Measurements from ENCODE around the gene PLXNB1.
"Not testable (repeated sequence)": the region's sequence is repeated elsewhere in the genome, so short reads cannot be mapped to it uniquely, and the experiment has no call there.

The PLXNB1 gene

DNA sequence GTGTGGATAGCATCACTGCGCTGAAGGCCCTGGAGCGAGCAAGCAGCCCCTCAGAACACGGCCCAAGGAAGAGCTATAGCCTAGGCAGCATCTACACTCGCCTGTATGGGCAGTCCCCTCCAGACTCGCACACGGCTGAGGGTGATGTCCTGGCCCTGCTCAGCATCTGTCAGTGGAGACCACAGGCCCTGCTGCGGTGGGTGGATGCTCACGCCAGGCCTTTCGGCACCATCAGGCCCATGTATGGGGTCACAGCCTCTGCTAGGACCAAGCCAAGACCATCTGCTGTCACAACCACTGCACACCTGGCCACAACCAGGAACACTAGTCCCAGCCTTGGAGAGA, 37.2 kb upstream of the PLXNB1 start:
- no peak for TF ChIP-seq ZFX (IDR thresholded peaks at IDR 0.05)
- TF ChIP-seq CTCF (conservative IDR thresholded peaks at IDR 0.05), result no peak
- H3K27ac ChIP-seq, result peak overlapping the region; percentile 99

- peak overlapping the region; percentile 99 for H3K27ac ChIP-seq
- TF ChIP-seq ZFX (IDR thresholded peaks at IDR 0.05), result no peak; the same call in 1 of the 2 replicates
- no peak for TF ChIP-seq CTCF (conservative IDR thresholded peaks at IDR 0.05)
Measured at GRCh38 chr3:48466386-48467109, 36.7 kb upstream of the PLXNB1 start.

- TF ChIP-seq CTCF (conservative IDR thresholded peaks at IDR 0.05) (peak; percentile 81), ZFX (IDR thresholded peaks at IDR 0.05) (0 out of 2 replicates have a peak, but pooled peaks have one; percentile 29)
- H3K27ac ChIP-seq, result peak overlapping the region; percentile 99
Measured at GRCh38 chr3:48465531-48466378, 35.9 kb upstream of the PLXNB1 start.

DNA sequence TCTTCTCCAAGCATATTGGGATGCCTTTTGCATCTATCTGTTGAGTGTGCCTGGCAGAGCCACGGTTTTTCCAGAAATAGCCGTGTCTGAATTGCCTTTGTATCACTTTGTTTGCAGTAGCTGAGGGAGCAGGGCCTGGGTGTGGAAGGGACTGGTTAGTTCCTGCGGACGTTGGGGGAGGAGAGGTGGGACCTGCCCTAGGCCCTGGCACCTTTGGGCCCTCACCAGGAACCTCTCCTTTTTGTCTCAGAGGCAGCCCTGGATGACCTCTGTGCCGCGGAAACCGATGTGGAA, 35.3 kb upstream of the PLXNB1 start:
- no peak for TF ChIP-seq ZFX (IDR thresholded peaks at IDR 0.05)
- no peak for TF ChIP-seq CTCF (conservative IDR thresholded peaks at IDR 0.05)

DNA sequence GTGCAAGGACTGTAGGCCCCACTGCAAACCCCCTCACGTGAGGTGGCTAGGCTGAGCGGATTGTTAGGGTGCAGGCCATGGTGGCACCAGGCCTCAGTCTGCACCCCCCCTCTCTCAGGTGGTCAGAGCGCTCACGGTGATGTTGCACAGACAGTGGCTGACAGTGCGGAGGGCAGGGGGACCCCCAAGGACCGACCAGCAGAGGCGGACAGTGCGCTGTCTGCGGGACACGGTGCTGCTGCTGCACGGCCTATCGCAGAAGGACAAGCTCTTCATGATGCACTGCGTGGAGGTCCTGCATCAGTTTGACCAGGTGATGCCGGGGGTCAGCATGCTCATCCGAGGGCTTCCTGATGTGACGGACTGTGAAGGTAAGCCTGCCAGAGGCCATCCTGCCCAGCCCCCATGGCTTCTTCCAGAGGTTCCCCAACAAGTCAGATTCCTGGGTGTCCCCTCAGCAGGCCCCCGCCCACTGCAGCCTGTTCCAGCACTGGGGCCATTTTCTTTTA, 34.9 kb upstream of the PLXNB1 start:
- peak overlapping the region; percentile 99 for H3K27ac ChIP-seq
- TF ChIP-seq CTCF (conservative IDR thresholded peaks at IDR 0.05) (no peak), ZFX (IDR thresholded peaks at IDR 0.05) (no peak)

More for the DNA sequence above, 35.3 kb upstream of the PLXNB1 start:
- H3K27ac ChIP-seq, result peak overlapping the region; percentile 99

- H3K27ac ChIP-seq, result peak overlapping the region; percentile 99; the same call in 1 of the 2 replicates
- TF ChIP-seq ZFX (IDR thresholded peaks at IDR 0.05) (no peak), CTCF (conservative IDR thresholded peaks at IDR 0.05) (no peak)
Measured at GRCh38 chr3:48463703-48464102, 33.8 kb upstream of the PLXNB1 start.

DNA sequence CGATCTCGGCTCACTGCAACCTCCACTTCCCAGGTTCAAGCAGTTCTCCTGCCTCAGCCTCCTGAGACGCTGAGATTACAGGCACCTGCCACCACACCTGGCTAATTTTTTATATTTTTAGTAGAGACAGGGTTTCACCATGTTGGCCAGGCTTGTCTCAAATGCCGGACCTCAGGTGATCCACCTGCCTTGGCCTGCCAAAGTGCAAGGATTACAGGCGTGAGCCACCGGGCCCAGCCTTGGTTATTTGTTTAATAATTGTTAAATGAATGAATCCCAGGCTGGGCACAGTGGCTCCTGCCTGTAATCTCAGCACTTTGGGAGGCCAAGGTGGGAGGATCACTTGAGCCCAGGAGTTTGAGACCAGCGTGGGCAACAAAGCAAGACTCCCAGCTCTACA, 31.9 kb upstream of the PLXNB1 start:
- H3K27ac ChIP-seq, result not testable (repeated sequence)

All from C4-2B (cell line).